Measurements from ENCODE around the gene ITM2B.

DNA sequence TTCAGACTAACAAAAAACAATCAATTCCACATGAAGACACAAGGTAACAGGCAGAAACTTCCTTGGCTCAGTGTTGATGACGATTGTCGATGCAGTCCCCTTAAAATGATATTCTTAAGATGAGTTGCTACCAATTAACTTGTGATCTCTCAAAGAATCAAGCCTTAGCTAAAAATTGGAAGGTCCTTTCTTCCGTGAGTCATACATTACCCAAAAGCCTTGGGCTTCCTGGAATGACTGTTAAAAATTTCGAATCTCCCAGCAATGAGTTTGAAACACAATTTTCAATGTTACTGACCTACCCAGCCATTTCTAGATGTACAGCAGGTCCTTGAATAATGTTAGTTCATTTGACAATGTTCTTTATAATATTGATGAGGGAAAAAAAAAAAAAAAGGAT is 42.5 kb downstream of the ITM2B start:
- TF ChIP-seq, protein P1, sequence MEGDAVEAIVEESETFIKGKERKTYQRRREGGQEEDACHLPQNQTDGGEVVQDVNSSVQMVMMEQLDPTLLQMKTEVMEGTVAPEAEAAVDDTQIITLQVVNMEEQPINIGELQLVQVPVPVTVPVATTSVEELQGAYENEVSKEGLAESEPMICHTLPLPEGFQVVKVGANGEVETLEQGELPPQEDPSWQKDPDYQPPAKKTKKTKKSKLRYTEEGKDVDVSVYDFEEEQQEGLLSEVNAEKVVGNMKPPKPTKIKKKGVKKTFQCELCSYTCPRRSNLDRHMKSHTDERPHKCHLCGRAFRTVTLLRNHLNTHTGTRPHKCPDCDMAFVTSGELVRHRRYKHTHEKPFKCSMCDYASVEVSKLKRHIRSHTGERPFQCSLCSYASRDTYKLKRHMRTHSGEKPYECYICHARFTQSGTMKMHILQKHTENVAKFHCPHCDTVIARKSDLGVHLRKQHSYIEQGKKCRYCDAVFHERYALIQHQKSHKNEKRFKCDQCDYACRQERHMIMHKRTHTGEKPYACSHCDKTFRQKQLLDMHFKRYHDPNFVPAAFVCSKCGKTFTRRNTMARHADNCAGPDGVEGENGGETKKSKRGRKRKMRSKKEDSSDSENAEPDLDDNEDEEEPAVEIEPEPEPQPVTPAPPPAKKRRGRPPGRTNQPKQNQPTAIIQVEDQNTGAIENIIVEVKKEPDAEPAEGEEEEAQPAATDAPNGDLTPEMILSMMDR (IDR thresholded peaks at IDR 0.05): no peak
- no peak for TF ChIP-seq POLR2A (IDR thresholded peaks at IDR 0.05)

All from adrenal gland (tissue), 5 donors.